GM19397 (cell line): ENCODE results near the gene TAF1B.
A peak's percentile ranks its signal among the peaks of the same experiment; 100 is the strongest.

Source experiments
- ATAC-seq: cut with Tn5 transposase; IDR thresholded peaks from one replicate; pipeline ENCODE4 v1.9.1; 2021; ENCODE audit warnings: mild to moderate bottlenecking, moderate library complexity; ENCODE audit not compliant: unreplicated experiment

The TAF1B gene

DNA sequence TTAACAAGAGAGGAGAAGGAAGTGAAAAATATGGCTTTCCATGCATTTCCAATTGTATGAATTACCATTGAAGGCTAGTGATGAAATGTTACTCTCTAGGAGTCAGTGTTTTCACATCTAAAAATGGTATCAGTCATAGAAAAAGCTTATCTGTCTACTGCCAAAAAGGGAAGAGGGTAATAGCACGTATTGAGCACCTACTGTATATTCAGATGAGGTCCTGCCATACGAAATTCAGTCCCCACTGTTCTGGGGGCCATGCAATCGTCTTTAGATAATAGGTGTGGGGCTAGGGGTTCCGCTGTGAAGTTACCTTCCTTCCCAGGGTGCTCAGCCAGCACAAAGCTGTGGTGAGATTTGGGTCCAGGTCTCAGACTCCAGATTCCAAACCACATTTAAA is 94.0 kb downstream of the TAF1B start:
- ATAC-seq = no peak

GRCh38 chr2:9937968-9938367 is 94.7 kb downstream of the TAF1B start:
- ATAC-seq = no peak

GRCh38 chr2:9939587-9940485 is 96.6 kb downstream of the TAF1B start:
- no peak for ATAC-seq

DNA sequence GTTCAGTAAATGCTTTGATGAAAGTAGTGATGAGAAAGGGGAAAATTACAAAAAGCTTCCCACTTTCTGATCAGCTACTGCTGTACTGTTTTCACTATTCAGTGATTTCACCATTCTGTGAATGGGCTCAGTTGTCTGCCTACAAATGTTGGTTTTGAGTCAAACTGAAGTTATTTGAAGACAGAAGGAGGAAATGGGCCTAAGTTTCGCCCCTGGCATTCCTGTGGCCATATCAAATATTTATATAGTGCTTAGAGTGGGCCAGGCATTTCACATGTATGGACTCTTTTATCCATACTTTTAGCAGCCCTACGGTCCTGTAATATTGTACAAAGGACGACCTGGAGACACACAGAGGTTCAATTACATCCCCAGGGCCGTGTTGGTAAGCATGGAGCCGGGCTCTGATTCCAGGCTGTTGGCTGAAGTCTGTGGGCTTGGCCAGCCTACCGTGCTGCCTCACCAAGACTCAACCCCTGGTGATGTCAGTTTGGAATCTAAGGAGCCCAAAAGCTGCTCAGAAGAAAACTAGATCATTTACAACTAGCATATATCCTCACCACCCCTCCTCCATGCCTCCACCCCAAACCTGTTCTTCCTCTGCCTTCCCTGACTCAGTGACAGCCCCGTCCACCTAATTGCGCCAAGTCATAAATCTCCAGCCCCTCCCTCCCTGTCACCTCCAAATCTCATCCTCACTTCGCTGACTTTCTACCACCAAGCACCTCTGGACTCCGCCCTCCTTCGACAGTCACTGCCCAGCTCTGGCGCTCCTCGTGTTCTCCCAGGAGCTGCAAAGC is 98.1 kb downstream of the TAF1B start:
- no peak for ATAC-seq

GRCh38 chr2:9941996-9942390 is 98.7 kb downstream of the TAF1B start:
- no peak for ATAC-seq

- no peak for ATAC-seq
These were observed 101.1 kb downstream of the TAF1B start for GRCh38 chr2:9944330-9944758.

DNA sequence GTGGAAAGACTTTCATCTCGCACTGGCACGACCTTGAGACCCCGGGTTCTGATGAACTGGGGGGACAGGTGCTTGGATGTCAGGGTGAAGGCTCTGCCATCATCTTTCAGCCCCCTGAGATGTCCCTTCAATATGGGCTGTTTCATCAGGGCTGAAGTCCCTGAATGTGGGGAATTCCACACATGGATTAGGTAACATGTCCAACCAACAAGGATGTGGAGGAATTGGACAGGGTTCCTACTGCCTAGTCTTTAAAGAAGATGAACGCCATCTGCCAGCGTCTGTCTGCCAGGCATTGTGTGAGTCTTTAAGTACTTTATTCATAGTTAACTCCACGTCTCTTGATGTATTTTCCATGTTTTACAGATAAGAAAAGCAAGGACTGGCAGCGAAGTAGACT is 102.3 kb downstream of the TAF1B start:
- no peak for ATAC-seq

DNA sequence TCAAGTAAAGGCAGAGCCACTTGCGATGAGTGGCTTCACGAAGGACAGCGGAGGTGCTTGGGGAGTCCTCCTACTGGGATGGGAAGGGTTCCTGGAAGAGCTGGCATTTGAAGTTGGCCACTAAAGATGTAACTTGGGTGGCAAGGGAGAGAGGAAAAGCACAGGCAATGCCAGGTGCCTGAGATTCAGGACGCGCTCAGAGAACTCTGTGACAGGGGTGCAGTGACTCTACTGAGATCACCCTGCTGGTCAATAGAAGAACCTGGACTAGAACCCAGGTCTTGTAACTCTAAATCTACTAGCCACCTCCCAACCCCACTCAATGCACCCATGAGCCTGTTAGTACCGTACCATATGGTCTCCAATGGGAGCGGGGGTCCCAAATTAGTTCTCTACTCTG is 102.8 kb downstream of the TAF1B start:
- no peak for ATAC-seq

- no peak for ATAC-seq
These were observed 103.5 kb downstream of the TAF1B start for GRCh38 chr2:9946818-9947217.

DNA sequence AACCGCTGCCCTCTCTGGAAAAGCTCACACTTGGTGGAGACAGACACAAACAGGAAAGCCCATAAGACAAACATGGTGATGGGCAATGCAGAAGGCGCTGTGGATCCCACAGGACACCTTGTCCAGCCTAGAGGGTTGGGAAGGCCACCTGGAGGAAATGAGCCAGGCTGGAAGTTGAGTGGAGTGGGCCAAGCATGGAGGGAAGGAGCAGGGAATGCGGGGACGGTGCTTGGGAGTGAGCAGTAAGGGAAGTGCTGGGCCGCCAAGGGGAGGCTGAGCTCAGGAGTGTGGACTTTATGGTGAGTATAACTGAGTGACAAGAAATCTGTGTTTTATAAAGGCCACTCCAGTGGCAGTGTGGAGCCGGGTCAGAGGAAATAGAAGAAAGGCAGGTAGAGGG is 105.4 kb downstream of the TAF1B start:
- no peak for ATAC-seq

DNA sequence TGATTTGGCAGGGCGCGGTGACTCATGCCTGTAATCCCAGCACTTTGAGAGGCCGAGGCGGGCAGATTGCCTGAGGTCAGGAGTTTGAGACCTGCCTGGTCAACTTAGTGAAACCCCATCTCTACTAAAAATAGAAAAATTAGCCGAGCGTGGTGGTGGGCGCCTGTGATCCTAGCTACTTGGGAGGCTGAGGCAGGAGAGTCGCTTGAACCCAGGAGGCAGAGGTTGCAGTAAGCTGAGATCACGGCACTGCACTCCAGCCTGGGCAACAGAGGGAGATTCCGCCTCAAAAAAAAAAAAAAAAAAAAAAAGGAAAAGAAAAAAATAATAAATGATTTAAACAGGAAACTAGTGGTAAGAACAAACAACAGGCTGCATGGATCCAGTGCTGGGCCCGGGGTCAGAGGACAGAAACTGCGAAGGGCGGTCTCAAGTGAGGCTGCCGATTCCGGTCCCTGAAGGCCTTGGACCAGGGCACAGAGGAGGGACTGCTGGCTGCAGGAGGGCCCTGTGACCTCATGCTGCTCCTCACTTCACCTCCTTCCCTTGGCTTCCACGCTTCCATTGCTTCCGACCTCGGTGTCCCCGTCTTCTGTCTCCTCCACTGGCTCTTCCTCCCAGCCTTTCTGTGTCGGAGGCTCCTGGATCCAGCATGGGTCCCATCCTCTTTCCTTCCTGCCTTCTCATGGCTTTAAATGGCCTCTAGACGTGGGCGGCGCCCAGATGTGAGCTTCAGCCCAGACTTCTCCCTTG is 106.1 kb downstream of the TAF1B start:
- no peak for ATAC-seq

DNA sequence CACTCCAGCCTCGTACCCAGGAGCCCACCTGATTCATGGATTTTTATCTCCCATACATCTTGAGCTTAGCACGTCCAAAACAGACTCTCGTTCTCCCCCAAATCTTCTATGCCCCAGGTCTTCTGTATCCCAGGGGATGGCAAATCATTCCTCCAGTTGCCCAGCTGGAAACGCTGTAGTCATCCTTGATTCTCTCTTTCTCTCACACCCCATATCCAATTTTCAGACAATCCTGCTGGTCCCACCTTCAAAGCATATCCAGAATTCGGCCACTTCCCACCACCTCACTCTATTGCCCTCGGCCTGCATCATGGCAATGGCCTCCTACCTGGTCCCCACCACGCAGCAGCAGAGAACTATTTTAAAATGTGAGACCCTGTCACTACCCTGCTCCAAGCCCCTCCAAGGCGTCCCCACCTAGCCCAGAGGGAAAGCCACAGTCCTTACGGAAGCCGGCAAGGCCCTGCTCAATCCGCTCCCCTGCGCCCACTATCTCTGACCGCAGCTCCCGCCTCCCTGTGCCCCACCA is 106.8 kb downstream of the TAF1B start:
- ATAC-seq = no peak

GRCh38 chr2:9950521-9951271 is 107.4 kb downstream of the TAF1B start:
- peak; percentile 39 for ATAC-seq

GRCh38 chr2:9951272-9951521 is 107.9 kb downstream of the TAF1B start:
- no peak for ATAC-seq

DNA sequence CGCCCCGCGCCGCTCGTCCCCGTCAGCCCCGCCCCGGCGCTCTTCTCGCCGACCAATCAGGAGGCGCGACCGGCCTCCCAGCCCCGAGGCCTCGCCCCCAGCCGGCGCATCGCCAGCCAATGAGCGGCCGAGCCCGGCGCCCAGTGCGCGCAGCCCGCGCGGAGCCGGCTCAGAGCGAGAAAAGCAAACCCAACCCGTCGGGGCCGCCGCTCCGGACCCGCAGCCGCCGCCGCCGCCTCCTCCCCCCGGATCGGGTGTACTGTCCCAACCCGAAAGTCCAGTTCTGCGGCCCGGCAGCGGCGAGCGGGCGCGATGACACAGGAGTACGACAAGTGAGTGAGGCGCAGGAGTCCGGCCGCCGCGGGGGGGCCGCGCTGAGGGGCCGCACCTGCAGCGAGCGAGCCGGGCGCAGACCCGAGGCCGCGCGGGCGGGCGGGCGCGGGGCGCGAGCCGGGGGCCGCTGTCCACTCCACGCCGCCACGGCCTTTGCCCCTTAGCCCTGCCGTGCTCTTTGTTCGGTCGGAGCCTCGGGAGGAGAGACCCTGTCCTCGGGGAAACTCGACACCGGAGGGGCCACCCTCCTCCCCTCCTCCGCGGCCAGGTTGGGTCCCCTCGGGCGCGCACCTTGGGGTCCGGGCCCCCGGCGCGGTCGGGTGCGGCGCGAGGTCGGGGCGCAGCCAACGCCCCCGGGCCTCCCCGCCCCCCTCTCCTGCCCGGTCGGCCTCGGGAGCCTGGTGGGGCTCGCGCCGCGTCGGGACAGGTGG is 108.4 kb downstream of the TAF1B start, which contains the start of gene GRHL1:
TSS of gene GRHL1 (plus strand) at position 172 of the 764 bp plus-strand sequence. CDS start at position 313, 141 bp downstream.
- peak; percentile 97 for ATAC-seq

GRCh38 chr2:9952286-9952737 is 109.0 kb downstream of the TAF1B start:
- no peak for ATAC-seq

DNA sequence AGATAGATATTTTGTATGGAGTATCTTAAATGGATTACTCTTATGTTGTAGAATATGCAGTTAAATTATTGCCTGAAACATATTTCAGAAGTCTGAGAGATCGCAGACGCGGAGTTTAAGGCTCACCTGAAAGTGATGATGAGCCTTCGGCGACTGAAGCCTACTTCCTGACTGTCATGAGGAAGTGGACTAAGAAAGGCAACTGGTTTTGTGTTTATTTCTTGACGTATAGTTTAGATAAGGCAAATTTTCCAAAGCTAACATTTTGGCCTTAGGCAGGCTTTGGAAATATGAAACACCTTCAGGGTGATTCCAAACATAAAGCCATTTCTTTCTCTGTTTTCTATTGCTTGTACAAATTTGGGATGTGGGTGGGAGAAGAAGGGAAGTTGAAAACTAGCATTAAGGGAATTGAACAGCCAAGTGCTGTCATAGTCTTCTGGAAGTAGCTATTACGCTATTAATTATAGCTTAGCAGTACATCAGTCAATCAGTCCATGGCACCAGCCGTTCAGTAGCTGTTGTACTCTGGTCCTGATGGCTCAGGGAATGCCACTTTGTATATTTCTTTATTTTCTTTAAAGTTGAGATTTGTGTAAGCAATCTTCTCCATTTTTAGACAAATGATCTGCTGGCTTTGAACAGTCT is 109.7 kb downstream of the TAF1B start:
- ATAC-seq = no peak

GRCh38 chr2:9954136-9954535 is 110.9 kb downstream of the TAF1B start:
- no peak for ATAC-seq

DNA sequence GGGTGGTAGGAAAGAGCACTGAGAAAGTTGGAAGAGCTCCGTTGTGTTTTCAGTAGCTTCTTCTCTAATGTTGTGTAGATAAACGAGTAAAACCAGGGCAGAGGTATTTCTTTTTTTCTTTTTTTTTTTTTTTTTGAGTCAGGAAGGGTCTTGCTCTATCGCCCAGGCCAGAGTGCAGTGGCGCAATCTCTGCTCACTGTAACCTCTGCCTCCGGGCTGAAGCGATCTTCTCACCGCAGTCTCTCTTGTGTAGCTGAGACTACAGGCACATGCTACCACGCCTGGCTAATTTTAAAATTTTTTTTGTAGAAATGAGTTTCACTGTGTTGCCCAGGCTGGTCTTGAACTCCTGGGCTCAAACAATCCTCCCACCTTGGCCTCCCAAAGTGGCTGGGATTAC is 114.8 kb downstream of the TAF1B start:
- no peak for ATAC-seq
